22Rv1 (cell line): ENCODE data around the gene PSIP1.

ENCODE experiments used
- H3K27ac ChIP-seq: fragments of 450-650 bp; 2 replicates; pipeline ENCODE4 v1.5.1; 2017
- CTCF ChIP-seq: fragments of 450-650 bp; IDR thresholded peaks from 2 replicates; pipeline ENCODE4 v1.5.1; 2017; ENCODE audit warnings: mild to moderate bottlenecking
- ZFX ChIP-seq: fragments of 450-650 bp; IDR thresholded peaks from 2 replicates; pipeline ENCODE4 v1.6.1; 2017; ENCODE audit warnings: antibody characterized with exemption, borderline replicate concordance

Gene PSIP1

GRCh38 chr9:15501803-15502202, 9.0 kb downstream of the PSIP1 start:
- no peak overlapping the region for H3K27ac ChIP-seq
- TF ChIP-seq CTCF, result no peak
- TF ChIP-seq ZFX, result no peak

GRCh38 chr9:15501179-15501578, 9.6 kb downstream of the PSIP1 start:
- no peak for TF ChIP-seq CTCF
- no peak for TF ChIP-seq ZFX
- H3K27ac ChIP-seq, result no peak overlapping the region

GRCh38 chr9:15499139-15499538, 11.6 kb downstream of the PSIP1 start:
- no peak for TF ChIP-seq CTCF
- TF ChIP-seq ZFX, result no peak
- no peak overlapping the region for H3K27ac ChIP-seq

- no peak for TF ChIP-seq CTCF
- no peak for TF ChIP-seq ZFX
Measured at GRCh38 chr9:15498246-15498995, 12.3 kb downstream of the PSIP1 start.

GRCh38 chr9:15492485-15493150, 18.2 kb downstream of the PSIP1 start:
- TF ChIP-seq ZFX, result no peak
- TF ChIP-seq CTCF, result no peak
- no peak overlapping the region for H3K27ac ChIP-seq

More at GRCh38 chr9:15498246-15498995, 12.3 kb downstream of the PSIP1 start:
- H3K27ac ChIP-seq, result no peak overlapping the region

- H3K27ac ChIP-seq, result no peak overlapping the region
- no peak for TF ChIP-seq CTCF
- TF ChIP-seq ZFX, result no peak
Measured at GRCh38 chr9:15491950-15492349, 18.8 kb downstream of the PSIP1 start.
